Endothelial cell of umbilical vein (primary cell): ENCODE results near the gene CHIT1. TPM values are rescaled to one million over a fixed set of nuclear protein-coding genes. Genes with fewer than 3 reads are reported as not detected.

Experiments used
- BruUV-seq: library from RNA; stranded (reverse); fragments of 400-500 nt; replicated peaks from 2 replicates; lab custom pipeline; 2021; lab: Mats Ljungman, UMichigan
- CTCF ChIA-PET: fragments of 300-600, 350-600 bp; sonication (Branson Sonifier 250); formaldehyde crosslinking; loops from one replicate; lab custom pipeline; 2021; ENCODE audit warnings: antibody characterized with exemption, inconsistent platforms; lab: Charles Lee
- POLR2A ChIA-PET: fragments of 300-600, 350-600 bp; sonication (Branson Sonifier 250); formaldehyde crosslinking; loops from one replicate; lab custom pipeline; 2021; ENCODE audit warnings: antibody characterized with exemption, inconsistent platforms; lab: Charles Lee
- DNase-seq: peaks from one replicate; pipeline ENCODE4 v3.0.0-alpha.2; 2011; ENCODE audit warnings: low read depth, low spot score
- FAIRE-seq: peaks from 2 replicates; lab custom pipeline; 2011; peaks lifted over from hg19 to GRCh38; lab: Jason Lieb, UNC
- H2AFZ ChIP-seq: 2 replicates; pipeline ENCODE4 v1.6.0; 2012; ENCODE audit warnings: low read depth, low read length, control low read depth, inconsistent platforms
- H3K27ac ChIP-seq: 2 replicates; pipeline ENCODE4 v1.5.1; 2011; ENCODE audit warnings: low read depth, mild to moderate bottlenecking, control low read depth, low read length, moderate library complexity; ENCODE audit not compliant: insufficient read depth
- H3K27me3 ChIP-seq, 2 experiments: 2 replicates each; pipeline versions ENCODE4 v1.6.0 to v1.6.1; 2011; ENCODE audit warnings: low read length in 2 of 2, mixed read lengths in 1 of 2; ENCODE audit not compliant: control insufficient read depth in 2 of 2, insufficient read depth in 2 of 2
- H3K36me3 ChIP-seq, 2 experiments: 2 replicates in 1 of 2; 3 replicates in 1 of 2; pipeline ENCODE4 v1.5.1; 2011; ENCODE audit warnings: low read length in 2 of 2, mild to moderate bottlenecking in 1 of 2, moderate library complexity in 1 of 2; ENCODE audit not compliant: control insufficient read depth in 2 of 2, insufficient read depth in 2 of 2; ENCODE audit errors: extremely low read depth in 1 of 2
- H3K4me1 ChIP-seq: 3 replicates; pipeline ENCODE4 v1.5.1; 2011; ENCODE audit warnings: mild to moderate bottlenecking, low read length; ENCODE audit not compliant: control insufficient read depth, insufficient read depth; ENCODE audit errors: extremely low read depth
- H3K4me2 ChIP-seq: 2 replicates; pipeline ENCODE4 v1.6.1; 2011; ENCODE audit warnings: low read length, control low read depth, mixed read lengths; ENCODE audit not compliant: insufficient read depth
- H3K4me3 ChIP-seq, 3 experiments: fragments of 200-600 bp in 1 of 3; sonication (generic), shearing (Covaris generic) in 1 of 3; replicated peaks in 1 of 3; 2 replicates each; pipeline ENCODE4 v1.5.1; 2011 to 2016; ENCODE audit warnings: control low read depth in 3 of 3, low read length in 3 of 3, mild to moderate bottlenecking in 2 of 3, inconsistent platforms in 1 of 3, low read depth in 1 of 3, moderate library complexity in 1 of 3; ENCODE audit not compliant: insufficient read depth in 1 of 3
- H3K79me2 ChIP-seq: 2 replicates; pipeline ENCODE4 v1.6.0; 2012; ENCODE audit warnings: low read length, inconsistent platforms; ENCODE audit not compliant: control insufficient read depth, insufficient read depth
- H3K9ac ChIP-seq: replicated peaks from 2 replicates; pipeline ENCODE3; 2011; ENCODE audit warnings: low read length, control low read depth; ENCODE audit not compliant: insufficient read depth; ENCODE audit errors: extremely low read depth
- H3K9me1 ChIP-seq: replicated peaks from 3 replicates; pipeline ENCODE4 v1.6.0; 2011; ENCODE audit warnings: mild to moderate bottlenecking, low read length; ENCODE audit not compliant: control insufficient read depth, insufficient read depth; ENCODE audit errors: extremely low read depth
- H3K9me3 ChIP-seq: replicated peaks from 2 replicates; pipeline ENCODE4 v1.5.1; 2012; ENCODE audit warnings: low read length, inconsistent platforms; ENCODE audit not compliant: control insufficient read depth, insufficient read depth
- H4K20me1 ChIP-seq: replicated peaks from 2 replicates; pipeline ENCODE3; 2011; ENCODE audit warnings: mild to moderate bottlenecking, low read length; ENCODE audit not compliant: control insufficient read depth, insufficient read depth; ENCODE audit errors: extremely low read depth
- CTCF ChIP-seq, 2 donors: IDR thresholded peaks; 1 replicate in 1 of 2; 2 replicates in 1 of 2; pipeline ENCODE4 v1.5.1; 2011; ENCODE audit warnings: low read length in 2 of 2, mild to moderate bottlenecking in 2 of 2, moderate library complexity in 2 of 2, control low read depth in 1 of 2, inconsistent platforms in 1 of 2, low read depth in 1 of 2; ENCODE audit not compliant: insufficient read depth in 1 of 2; ENCODE audit errors: extremely low read depth in 1 of 2
- EZH2 ChIP-seq: IDR thresholded peaks from 2 replicates; pipeline ENCODE4 v1.6.1; 2012; ENCODE audit warnings: borderline replicate concordance, low read depth, mild to moderate bottlenecking, moderate library complexity, low read length, inconsistent platforms; ENCODE audit not compliant: severe bottlenecking
- FOS ChIP-seq: IDR thresholded peaks from 2 replicates; pipeline ENCODE4 v1.6.1; 2011; ENCODE audit warnings: mild to moderate bottlenecking, low read length, moderate library complexity, borderline replicate concordance; ENCODE audit not compliant: insufficient read depth
- GATA2 ChIP-seq: IDR thresholded peaks from 2 replicates; pipeline ENCODE4 v1.7.0; 2011; ENCODE audit warnings: low read depth, mild to moderate bottlenecking, moderate library complexity, mixed read lengths, low read length; ENCODE audit not compliant: insufficient read length, insufficient read depth
- JUN ChIP-seq: IDR thresholded peaks from 2 replicates; pipeline ENCODE4 v1.6.1; 2011; ENCODE audit warnings: borderline replicate concordance, low read depth; ENCODE audit not compliant: insufficient read length, insufficient read depth
- MAX ChIP-seq: IDR thresholded peaks from 2 replicates; pipeline ENCODE4 v1.6.1; 2011; ENCODE audit not compliant: insufficient read depth, insufficient read length
- MYC ChIP-seq: IDR thresholded peaks from one replicate; pipeline ENCODE4 v1.6.1; 2011; ENCODE audit warnings: mild to moderate bottlenecking, low read depth, low read length
- POLR2A ChIP-seq: IDR thresholded peaks from 2 replicates; pipeline ENCODE4 v1.6.1; 2012; ENCODE audit warnings: low read depth, mild to moderate bottlenecking, control low read depth, low read length
- POLR2AphosphoS5 ChIP-seq: IDR thresholded peaks from 2 replicates; pipeline ENCODE4 v1.6.1; 2012; ENCODE audit warnings: low read depth, mild to moderate bottlenecking, control low read depth, low read length, moderate library complexity; ENCODE audit not compliant: insufficient read depth
- dilution Hi-C: fragments of 300-500 bp; cut with MboI; formaldehyde crosslinking; loops from one replicate; pipeline ENCODE4 v1.15.0; 2019; ENCODE audit warnings: low sequenced_read_pairs; ENCODE audit not compliant: extremely low pct_ligation_motif_present
- intact Hi-C: fragments of 100-400 bp; cut with micrococcal nuclease; formaldehyde crosslinking; loops from one replicate; pipeline ENCODE4 v1.10.0; 2022
- polyA plus RNA-seq, 4 experiments: library from polyadenylated mRNA; depleted of rRNA in 3 of 4; stranded (reverse) in 3 of 4; unstranded in 1 of 4; fragments of >200 nt; gene quantifications; 2 replicates each; pipeline versions ENCODE4 v1.2.1 to v1.2.3, GENCODE V29; 2011 to 2012; ENCODE audit warnings: missing spikeins in 1 of 4
- total RNA-seq: library from RNA; stranded (reverse); gene quantifications from 2 replicates; pipeline ENCODE4 v1.2.3, GENCODE V29; 2021

Gene CHIT1
- total and polyA plus RNA-seq, 2 donors (not counting 3 experiments of a cell fraction or from before 2014, with no cell fraction given) = not detected

- ChIA-PET POLR2A (no interaction called here), CTCF (interaction anchor here (1.5 to 1.9 kb wide), 3 partner anchors 18 to 77 kb away, joined by 3 to 4 read pairs (median 4); no protein-coding TSS in a partner anchor)
- Histone ChIP-seq H3K27ac (no peak overlapping the region), H2AFZ (no peak overlapping the region), H3K79me2 (no peaks in the 10 kb centered on the region), H3K9me3 (no peaks in the 10 kb centered on the region), H3K4me2 (no peak overlapping the region), H3K36me3 (no peaks in the 10 kb centered on the region), H3K9me1 (no peaks in the 10 kb centered on the region), H3K4me3 (no peak overlapping the region), H4K20me1 (no peaks in the 10 kb centered on the region), H3K9ac (no peak overlapping the region), H3K27me3 (peaks cover 15 to 17% of the 10 kb centered on the region in 2 experiments), H3K4me1 (no peaks in the 10 kb centered on the region)
- TF ChIP-seq MYC (no peak), GATA2 (no peak), POLR2A (no peak), POLR2AphosphoS5 (no peak), CTCF (IDR thresholded peaks at IDR 0.05; ENCODE audit: extremely low read depth in 1 of 2, insufficient read depth in 1 of 2, low read depth in 1 of 2, low read length in 2 of 2) (no peak), JUN (no peak), EZH2 (no peak), FOS (no peak), MAX (no peak)
- FAIRE-seq = no peak
- no peak for DNase-seq
- BruUV-seq = no TSS peak
- dilution Hi-C loops (no loop called here), intact Hi-C loops (no loop called here)
These were observed 39.5 kb downstream of the CHIT1 start for GRCh38 chr1:203189951-203190352.
